Activated naive CD4-positive, alpha-beta T cell (primary cell): ENCODE measurements around the gene RBM14.
"Not testable (repeated sequence)": the region's sequence is repeated elsewhere in the genome, so short reads cannot be mapped to it uniquely, and the experiment has no call there.

ENCODE experiments used
- DNase-seq, 4 experiments: peaks; one replicate each; lab custom pipeline; 2025; lab: John Stamatoyannopoulos, UW

Gene RBM14, protein sequence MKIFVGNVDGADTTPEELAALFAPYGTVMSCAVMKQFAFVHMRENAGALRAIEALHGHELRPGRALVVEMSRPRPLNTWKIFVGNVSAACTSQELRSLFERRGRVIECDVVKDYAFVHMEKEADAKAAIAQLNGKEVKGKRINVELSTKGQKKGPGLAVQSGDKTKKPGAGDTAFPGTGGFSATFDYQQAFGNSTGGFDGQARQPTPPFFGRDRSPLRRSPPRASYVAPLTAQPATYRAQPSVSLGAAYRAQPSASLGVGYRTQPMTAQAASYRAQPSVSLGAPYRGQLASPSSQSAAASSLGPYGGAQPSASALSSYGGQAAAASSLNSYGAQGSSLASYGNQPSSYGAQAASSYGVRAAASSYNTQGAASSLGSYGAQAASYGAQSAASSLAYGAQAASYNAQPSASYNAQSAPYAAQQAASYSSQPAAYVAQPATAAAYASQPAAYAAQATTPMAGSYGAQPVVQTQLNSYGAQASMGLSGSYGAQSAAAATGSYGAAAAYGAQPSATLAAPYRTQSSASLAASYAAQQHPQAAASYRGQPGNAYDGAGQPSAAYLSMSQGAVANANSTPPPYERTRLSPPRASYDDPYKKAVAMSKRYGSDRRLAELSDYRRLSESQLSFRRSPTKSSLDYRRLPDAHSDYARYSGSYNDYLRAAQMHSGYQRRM

DNA sequence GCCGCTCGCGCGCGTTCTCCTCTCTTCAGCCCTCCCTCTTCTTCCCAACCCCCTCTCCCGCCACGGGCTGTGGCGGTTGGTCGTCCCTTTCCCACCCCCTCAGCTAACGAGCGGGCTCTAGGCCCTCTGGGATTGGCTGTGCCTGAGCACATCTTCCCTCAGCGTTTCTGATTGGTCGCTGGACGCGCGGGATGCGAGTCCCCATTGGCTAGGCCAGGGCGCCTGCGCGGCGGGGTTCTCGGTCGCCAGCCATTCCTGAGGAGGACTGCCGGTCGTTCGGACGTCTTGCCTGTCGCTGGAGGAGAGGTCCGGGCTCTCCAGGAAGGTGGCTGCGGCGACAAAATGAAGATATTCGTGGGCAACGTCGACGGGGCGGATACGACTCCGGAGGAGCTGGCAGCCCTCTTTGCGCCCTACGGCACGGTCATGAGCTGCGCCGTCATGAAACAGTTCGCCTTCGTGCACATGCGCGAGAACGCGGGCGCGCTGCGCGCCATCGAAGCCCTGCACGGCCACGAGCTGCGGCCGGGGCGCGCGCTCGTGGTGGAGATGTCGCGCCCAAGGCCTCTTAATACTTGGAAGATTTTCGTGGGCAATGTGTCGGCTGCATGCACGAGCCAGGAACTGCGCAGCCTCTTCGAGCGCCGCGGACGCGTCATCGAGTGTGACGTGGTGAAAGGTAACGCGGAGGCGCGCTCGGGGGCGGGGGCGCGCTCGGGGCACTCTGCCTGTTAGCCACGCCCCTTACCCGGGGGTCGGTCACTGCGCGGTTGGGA is at the start of gene RBM14:
Gene RBM14, plus strand, starts transcription at position 252 of the 776 bp plus-strand sequence. Its CDS starts 91 bp downstream, at position 343.
- DNase-seq, result peak; percentile 95 to 98 (median 96)

DNA sequence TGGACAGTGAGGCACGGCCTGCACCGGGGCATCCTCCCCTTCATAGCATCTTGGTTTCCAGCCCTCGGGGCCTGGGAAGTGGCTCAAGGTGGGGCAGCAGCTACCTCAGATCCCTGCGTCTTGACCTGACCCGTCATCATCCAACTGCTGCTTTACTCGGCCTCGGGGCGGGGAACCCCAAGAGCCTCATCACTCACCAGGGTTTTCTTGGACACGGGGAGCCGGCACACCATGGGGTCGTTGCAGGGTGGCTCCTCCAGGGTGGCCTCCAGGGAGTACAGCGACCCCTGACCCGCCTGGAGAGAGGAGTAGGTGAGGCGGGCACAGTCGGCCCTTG is 48.7 kb upstream of the RBM14 start:
- no peak for DNase-seq

DNA sequence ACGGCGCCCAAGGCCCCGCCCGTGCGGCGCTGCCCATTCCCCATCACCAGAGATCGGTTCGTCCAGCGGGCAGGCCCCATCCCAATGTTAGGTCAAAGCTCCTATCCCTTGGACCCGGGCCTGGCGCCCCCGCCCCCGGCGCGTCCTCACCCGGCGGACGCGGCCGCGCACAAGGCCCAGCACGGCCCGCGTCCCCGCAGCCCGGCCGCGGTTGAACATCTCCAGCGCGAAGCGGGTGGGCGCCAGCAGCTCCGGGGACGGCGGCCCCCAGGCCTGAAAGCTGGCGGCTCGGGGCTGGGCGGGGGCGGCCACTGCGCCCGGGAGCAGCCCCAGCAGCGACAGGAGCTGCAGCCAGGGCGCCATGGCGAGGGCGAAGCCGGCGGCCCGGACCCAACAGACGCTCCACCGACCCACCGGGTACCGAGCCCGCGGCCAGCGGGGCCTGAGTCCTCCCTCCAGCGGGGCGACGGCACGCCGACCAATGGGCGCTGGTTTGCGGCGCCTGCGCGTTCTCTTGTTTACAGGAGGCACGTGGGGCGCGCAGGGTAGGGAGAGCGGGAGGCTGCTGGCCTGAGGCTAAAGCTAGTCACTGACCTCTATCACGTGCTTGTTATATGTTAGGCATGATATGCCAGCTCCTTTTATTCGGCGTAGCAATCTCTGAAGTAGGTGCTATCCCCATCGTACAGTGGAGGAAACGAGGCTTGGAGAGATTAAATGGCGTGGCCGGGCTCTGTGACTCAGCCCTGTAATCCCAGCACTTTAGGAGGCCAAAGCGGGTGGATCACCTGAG is 48.1 kb upstream of the RBM14 start, which contains the start of gene CTSF:
Gene CTSF, minus strand, starts transcription at position 483 of the 793 bp plus-strand sequence. Its CDS starts 120 bp downstream, at position 363.
- peak in 3 of 4 experiments; percentile 47 to 64 (median 50) for DNase-seq

DNA sequence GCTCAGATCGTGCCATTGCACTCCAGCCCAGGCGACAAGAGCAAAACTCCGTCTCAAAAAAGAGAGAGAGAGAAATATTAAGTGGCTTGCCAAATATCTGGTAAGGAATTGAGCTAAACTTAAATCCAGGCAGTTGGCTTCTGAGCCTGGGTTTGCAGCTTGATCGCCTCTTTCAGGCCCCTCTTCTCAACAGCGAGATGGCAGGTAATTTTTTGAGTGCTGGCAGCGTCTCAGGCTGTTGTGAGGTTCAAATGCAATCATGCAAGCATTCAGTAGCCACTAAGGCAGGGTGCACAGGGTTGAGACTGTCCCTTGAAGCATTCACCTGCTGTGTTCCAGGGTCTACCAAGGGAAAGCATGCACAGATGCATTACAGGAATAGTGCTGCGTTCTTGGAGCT is 47.4 kb upstream of the RBM14 start:
- DNase-seq, result no peak

DNA sequence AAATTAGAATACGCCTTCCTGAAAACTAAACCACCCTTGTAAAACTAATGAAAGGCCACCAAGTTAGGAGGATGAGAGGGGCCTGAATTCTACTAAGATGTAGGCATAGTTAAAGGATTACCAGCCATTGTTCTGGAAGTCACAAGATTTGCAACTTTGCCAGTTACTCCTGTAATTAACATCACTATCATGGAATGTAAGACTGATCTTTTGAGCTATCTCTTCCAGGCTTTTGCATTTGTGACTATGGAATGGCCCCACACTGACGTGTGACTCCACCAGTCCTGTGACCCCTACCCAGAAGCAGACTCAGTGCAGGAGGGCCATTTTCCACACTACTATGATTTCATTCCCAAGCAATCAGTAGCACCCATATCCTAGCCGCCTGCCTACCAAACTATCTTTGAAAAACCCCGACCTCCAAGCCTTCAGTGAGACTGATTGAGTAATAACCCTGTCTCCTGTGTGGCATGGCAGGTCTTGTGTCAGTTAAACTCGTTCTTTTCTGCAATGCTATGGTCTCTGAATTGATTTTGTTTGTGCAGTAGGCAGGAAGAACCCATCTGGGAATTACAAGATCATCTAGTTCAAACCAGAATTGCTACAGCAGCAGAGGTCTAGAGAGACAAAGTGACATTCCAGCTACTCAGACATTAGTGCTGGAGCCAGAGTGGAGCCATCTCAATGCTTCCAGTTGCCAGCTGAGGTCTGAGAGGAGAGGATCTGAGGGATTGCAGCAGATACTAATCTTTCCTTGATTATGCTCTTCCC is 46.2 kb upstream of the RBM14 start:
- DNase-seq, result no peak

DNA sequence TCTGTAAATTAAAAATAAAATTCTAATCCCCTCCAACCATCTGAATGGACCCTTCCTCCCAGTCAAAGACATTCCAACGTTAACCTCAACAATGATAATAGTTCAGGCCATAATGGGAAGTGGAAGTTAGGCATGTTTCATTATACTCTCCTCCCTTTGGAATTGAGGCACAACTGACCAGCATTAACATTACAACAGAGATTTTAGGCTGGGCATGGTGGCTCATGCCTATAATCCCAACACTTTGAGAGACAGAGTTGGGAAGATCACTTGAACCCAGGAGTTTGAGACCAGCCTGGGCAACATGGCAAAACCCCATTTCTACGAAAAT is 45.6 kb upstream of the RBM14 start:
- no peak for DNase-seq

DNA sequence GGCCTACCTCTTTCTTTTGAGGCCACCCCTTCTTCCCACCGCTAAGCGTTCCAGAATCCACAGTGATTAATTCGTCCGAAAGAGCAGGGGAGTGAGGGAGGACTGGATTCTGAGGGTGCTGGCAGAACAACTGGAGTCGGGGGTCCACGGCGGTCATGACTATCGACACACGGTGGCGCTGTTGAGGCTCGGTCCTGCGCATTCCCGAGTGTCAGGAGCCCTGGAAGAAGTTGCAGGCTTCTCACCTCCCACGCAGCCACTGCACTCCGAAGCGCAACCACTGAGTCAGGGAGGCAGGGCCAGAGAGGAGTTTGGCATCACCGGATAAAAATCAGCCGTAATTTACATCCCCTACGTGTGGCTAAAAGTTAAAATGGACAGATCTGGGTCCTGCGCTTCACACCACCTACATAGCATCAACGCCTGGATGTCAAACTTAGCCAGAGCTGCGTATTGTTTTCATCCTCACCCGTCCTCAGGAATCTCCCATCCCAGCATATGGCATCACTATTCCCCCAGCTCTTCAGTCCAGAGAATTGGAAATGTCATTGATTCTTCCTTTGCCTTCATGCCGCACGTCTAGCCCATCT is 37.3 kb upstream of the RBM14 start:
- peak; percentile 48 to 68 (median 64) for DNase-seq

DNA sequence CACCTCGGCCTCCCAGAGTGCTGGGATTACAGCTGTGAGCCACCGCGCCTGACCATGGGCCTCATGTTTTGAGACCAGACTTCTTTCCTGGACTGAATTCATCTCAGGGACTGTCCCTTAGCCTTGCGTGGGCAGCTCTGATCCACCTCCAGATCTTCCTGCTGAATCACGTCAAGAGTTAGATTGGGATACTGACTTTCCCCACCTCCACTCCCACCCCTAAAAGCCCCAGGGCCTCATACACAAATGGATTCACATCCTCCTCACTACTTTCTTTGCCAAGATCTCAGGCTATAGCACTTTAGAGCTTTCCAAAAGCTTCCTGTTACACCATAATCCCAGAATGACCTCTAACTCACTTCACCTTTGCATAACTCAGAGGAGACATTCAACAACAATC is 35.6 kb upstream of the RBM14 start:
- no peak for DNase-seq

DNA sequence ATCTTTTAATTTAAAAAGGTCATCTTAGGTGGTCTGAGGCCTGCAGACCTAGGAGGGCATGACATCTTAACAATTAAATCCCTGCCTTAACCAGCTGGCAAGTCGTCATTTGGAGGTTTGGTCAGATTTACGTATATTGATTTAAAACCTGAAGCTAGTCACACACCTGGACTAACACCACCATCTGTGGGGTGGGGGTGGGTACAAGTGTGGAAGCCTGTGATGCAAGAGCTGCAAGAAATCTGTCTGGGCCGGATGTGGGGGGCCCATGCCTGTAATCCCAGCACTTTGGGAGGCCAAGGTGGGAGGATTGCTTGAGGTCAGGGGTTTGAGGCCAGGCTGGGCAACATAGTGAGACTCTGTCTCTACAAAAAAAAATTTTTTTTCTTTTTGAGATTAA is 35.2 kb upstream of the RBM14 start:
- DNase-seq, result no peak

DNA sequence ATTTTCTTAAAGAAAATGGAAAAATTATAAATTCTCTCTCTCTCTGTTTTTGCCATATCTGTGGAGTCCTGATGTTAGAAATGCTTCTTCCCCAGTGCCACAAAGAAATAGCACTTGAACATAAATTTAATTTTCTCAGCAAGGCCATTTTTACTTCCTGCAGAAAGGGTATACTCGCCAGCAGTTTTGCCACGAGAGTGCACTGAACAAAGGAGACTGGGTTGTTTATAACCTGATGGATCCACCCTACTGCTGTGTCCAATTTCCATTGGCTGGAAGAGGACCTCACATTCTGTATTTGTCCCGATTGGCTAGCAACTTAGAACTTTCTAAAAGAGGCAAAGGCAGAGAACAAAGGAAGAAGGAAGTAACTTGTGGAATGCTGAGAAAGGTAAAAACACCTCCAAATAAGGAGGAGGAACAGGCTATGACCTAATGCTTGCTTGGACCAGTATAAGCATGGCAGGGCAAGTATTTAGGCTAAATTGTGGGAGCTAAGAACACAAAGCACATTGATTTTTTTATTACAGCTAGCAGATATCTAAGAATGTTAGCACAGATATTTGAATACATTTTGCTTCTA is 33.8 kb upstream of the RBM14 start:
- not testable (repeated sequence) for DNase-seq

DNA sequence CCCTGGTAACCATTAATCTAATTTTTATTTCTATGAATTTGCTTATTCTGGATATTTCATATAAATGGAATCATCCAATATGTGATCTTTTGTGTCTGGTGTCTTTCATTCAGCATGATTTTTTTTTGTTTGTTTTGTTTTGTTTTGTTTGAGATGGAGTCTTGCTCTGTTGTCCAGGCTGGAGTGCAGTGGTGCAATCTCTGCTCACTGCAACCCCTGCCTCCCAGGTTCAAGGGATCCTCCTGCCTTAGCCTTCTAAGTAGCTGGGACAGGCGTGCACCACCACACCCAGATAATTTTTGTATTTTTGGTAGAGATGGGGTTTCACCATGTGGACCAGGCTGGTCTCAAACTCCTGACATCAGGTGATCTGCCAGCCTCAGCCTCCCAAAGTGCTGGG is 31.0 kb upstream of the RBM14 start:
- not testable (repeated sequence) for DNase-seq

DNA sequence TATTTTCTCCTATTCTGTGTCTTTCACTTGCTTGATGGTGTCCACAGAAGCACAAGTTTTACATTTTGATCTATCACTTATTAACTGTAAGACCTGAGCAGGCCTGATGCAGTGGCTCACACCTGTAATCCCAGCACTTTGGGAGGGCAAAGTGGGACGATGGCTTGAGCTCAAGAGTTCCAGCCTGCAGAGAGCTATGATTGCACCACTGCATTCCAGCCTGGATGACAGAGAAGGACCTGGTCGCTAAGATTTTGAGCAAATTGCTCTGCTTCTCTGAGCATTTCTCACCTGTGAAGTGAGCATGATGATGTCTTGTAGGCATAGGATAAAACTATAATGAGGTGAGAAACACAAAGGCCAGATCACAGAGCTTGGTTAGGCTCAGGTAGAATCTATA is 30.3 kb upstream of the RBM14 start:
- DNase-seq, result no peak

DNA sequence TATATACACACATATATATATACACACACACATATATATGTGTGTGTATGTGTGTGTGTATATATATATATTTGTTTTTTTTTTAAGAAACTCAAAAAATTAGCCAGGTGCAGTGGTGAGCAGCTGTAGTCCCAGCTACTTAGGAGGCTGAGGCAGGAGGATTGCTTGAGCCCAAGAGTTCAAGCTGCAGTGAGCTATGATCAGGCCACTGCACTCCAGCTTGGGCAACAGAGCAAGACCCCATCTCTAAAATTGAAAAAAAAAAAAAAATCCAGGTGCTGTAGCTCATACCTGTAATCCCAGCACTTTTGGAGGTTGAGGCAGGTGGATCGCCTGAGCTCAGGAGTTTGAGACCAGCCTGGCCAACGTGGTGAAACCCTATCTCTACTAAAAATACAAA is 27.1 kb upstream of the RBM14 start:
- not testable (repeated sequence) for DNase-seq

DNA sequence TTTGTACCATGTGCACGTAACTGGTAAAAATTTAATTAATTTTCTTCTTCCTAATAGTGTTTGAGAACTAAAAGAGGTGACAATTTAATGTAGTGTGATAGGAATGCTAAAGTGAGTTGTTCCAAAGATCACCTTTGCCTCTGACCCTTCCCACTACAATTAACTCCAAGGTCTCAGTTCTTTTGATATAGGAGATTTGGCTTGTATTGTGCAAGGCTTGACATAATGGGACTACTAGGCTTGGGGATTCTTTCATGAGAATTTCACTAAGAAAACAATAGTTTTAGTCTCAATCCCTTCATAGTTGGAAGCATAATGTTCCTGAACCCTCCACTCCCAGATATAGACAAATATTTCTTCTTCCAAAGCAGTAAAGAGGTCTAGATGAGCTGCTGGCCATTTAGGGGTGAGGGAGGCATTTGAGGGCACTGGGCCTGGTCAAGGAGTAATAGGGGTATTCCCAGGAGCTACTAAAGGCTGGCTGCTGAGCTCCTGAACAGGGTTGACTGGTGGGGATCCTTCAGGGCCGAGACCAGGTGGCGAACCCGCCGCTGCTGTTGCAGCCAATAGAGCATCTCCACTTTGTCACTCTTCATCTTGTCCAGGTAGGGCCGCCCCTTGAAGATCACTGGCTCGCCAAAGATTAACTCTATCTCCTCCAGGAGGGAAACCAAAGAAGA is 26.3 kb upstream of the RBM14 start:
- no peak for DNase-seq

DNA sequence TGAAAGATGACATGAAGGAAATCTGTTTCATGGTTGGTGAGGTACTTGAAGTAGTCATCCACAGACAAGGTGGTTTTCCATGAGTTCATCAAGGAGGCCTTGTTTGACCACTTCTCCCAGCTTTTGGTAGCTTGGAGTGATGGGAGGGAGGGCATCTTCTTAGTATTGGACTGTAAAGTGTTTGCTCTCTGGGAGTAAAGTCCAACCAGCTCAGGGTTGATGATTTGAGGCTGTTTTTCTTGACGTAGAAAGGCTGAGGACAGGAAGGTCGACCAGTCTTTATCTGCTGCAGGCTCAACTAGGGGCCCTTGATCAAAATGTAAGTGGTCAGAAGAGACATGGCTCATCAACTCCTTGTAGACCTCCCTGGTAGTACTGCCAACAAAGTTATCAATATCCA is 25.3 kb upstream of the RBM14 start:
- no peak for DNase-seq

DNA sequence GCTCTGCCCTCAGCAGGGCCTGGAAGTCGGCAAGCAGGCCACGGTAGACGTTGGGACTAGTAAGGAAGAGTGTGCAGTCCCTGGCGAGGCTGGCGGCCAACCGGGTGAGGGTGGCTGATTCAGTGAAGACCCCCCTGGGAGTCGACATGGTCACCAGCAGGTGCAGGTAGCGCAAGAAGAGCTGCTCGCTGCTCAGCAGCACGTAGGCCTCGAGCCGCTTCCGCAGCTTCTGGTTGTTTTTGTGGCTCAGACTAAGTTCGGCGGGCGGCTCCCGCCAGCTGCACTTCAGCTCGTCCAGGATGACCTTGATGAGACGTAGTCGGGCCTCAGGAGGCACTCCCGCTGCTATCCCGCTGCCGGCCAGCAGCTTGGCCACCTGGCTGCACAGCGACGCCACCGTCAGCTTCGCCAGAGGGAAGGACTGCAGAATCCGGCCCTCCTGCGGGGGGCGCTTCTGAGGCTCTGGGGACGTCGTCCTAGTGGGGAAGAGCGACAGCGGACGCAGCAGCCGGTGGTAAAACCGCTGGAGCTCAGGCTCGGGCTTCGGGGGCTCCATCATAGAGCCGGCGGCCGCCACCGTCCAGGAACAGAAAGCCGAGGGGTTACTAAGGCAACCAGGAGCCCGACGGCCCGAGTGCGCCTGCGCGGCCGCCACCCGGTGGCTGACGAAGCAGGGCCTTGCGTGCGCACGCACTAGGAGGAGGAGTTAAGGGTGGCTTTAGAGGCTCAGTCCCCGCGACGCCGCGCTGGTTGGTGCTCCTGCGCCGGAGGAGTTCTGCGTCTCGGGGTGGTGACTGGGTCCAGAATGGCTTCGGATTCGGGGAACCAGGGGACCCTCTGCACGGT is 23.8 kb upstream of the RBM14 start, which contains the start of the genes CCDC87 and CCS:
Gene CCDC87, minus strand, starts transcription at position 607 of the 846 bp plus-strand sequence. Its CDS starts 48 bp downstream, at position 559.
Gene CCS, plus strand, starts transcription at position 729 of the 846 bp plus-strand sequence. Its CDS starts 77 bp downstream, at position 806.
- DNase-seq, result peak; percentile 90 to 98 (median 98)

DNA sequence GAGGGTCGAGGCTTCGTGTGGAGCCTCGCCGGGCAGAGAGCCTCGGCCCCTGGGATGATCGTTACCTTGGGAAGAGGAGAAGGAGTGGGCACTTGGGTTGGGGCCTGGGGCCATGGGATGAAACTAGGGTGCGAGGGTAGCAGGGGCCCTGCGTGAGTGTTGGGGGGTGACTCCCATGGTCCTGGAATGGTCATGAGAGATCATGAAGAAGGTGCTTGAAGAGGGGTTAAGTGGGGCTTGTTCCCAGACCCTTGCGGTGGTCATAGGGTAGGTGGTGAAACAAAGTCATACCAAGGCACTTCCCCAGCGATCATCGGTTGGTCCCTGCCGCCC is 23.2 kb upstream of the RBM14 start:
- no peak for DNase-seq

DNA sequence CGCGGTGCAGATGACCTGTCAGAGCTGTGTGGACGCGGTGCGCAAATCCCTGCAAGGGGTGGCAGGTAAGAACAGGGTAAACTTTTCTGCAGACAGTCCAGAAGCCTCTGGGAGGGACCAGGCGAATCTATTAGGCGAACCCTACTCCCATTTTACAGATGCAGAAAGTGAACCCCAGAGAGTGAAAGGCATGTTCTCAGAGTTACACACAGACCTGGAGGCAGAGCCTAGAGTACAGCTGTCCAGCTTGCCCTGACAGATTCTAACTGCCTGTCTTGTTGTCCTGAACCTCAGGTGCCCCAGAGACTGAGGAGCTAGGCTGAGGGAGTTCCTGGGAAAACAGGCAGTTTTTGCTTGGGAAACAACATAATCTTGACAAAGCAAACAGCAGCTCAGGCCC is 22.8 kb upstream of the RBM14 start:
- DNase-seq, result no peak
